CD4-positive, alpha-beta T cell treated with Interferon gamma for 1 hour (primary cell): ENCODE results near the gene PRR13.
A peak's percentile ranks its signal among the peaks of the same experiment; 100 is the strongest.
"Not testable (repeated sequence)": the region's sequence is repeated elsewhere in the genome, so short reads cannot be mapped to it uniquely, and the experiment has no call there.

Experiments
- DNase-seq: peaks from one replicate; pipeline ENCODE4 v3.0.0-alpha.2; 2020

The PRR13 gene, protein sequence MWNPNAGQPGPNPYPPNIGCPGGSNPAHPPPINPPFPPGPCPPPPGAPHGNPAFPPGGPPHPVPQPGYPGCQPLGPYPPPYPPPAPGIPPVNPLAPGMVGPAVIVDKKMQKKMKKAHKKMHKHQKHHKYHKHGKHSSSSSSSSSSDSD

GRCh38 chr12:53441040-53441833, at the start of gene PRR13:
TSS of gene PRR13 (plus strand) at chr12:53441734. CDS start at chr12:53442715, 981 bp downstream.
- DNase-seq, result peak; percentile 98

GRCh38 chr12:53399896-53400295, 41.6 kb upstream of the PRR13 start:
- no peak for DNase-seq

GRCh38 chr12:53402351-53402750, 39.2 kb upstream of the PRR13 start:
- DNase-seq, result not testable (repeated sequence)

- DNase-seq, result no peak
Observed at GRCh38 chr12:53402871-53403270, 38.7 kb upstream of the PRR13 start.

- DNase-seq, result no peak
Observed at GRCh38 chr12:53410951-53411350, 30.6 kb upstream of the PRR13 start.

DNA sequence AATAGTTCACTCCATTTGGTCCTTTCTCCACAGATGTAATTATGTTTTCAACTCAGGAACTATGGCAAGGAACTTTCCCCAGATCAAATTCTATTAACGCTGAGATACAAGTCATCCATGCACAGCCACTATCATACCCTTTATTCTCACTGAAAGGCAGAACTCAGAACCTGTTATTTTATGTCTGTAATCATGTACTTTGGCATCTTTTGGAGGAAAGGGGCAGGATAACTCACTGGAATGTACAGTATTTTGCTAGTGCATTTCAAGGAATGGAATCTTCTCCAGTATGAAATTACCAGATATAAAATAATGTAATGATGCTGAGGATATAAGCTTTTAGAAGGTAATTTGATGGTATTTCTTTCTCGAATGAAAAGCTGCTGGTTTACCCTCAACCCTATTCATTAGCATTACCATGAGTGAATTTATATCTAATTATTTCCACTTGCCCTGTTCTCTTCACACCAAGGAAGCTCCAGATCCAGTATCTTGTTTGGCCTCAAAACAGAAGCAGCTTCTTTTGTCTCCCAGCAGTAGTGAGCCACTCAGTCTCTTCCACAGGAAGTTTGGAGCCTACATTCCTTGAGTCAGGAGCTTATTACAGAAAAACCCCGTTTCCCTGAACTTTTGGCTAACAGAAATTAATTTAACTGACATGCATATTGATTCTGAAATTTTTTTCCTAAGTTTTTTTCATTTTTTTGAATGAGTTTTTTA, 27.9 kb upstream of the PRR13 start:
- no peak for DNase-seq

DNA sequence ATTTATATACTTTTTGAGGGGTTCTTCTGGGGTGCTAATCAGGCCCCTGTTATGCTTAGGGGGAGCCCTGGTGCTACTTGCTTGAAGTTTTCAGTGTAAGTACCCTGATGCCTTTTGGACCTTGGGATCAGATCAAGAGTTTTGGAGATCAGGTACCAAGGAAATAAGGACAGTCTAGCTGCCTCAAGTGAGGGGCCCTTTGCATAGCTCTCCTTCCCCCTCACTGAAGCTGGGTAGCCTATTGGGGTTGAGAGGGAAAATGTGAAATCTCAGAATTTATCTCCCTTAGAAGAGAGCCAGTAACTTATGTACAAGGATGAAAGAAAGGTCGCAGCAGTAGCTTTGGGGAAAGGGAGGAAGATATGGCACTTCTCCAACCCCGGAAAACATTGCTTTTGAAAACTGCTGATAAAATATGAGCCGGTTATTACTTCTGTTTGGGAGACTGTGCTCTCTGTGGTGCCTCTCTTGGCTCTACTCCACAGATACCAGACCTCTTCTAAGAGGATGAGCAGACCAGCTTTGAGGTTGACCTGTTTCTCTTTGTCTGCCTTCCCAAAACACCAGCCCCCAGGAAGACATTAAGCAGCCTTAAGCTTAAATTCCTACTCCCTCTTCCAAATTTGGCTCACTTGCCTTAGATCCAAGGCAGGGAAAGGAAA, 26.6 kb upstream of the PRR13 start:
- DNase-seq, result no peak

GRCh38 chr12:53415752-53416389, 25.7 kb upstream of the PRR13 start:
- not testable (repeated sequence) for DNase-seq

DNA sequence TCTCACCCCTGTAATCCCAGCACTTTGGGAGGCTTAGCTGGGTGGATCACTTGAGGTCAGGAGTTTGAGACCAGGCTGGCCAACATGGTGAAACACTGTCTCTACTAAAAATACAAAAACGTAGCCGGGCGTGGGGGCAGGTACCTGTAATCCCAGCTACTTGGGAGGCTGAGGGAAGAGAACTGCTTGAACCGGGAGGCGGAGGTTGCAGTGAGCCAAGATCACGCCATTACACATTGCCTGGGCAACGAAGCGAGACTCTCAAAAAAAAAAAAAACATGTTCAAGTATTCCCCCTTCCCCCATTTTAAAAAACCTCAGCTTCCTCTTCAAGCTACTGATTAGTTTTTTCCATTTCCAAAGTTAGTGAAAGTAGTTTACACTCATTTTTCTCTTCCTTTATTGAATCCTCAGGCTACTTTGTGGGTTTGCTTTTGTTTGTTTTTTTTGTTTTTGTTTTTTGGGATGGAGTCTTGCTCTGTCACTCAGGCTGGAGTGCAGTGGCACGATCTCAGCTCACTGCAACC, 24.2 kb upstream of the PRR13 start:
- not testable (repeated sequence) for DNase-seq

DNA sequence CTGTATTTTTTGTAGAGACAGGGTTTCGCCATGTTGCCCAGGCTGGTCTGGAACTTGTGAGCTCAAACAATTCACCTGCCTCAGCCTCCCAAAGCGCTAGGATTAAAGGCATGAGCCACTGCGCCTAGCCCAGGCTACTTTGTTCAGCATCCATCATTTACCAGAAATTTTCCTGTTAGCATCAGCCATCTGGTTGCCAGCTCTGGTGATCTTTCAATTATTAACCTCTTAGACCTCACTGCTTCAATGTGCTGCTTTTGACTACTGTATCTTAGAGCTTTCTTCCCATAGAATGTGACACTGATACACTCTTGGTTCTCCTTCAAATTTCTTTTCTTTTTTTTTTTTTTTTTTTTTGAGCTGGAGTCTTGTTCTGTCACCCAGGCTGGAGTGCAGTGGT, 23.3 kb upstream of the PRR13 start:
- DNase-seq, result no peak

- DNase-seq, result no peak
Observed at GRCh38 chr12:53419756-53420155, 21.8 kb upstream of the PRR13 start.

DNA sequence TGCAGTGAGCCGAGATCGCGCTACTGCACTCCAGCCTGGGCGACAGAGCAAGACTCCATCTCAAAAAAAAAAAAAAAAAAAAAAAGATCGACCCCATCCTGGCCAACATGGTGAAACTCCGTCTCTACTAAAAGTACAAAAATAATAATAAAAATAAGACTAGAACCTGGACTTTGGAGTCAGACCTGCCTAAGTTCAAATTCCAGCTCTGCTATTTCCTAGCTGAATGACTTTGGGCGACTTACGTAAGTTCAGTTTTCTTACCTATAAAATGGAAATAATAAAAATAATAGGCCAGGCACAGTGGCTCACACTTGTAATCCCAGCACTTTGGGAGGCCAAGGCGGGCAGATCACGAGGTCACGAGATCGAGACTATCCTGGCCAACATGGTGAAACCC, 19.3 kb upstream of the PRR13 start:
- DNase-seq, result not testable (repeated sequence)

DNA sequence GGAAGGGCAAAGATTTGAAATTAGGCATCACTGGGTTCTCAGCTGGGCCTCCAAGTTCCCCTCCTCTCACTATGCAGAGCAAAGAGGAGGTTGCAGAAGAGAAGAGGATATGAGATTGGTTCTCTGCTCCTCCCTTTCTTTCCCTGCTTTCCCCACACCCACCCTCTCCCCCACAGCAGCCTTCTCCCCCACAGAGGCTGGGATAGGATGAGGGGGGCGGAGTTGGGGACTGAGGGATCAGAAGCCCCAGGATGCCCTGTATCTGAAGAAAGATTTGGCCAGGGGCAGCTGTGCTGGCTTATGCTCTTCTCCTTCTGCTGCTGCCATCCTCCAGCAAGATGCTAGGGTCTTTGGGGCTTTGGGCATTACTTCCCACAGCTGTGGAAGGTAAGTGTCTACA, 17.9 kb upstream of the PRR13 start, which contains the start of gene AMHR2:
AMHR2 (plus strand) TSS at position 259 of the 400 bp plus-strand sequence; CDS start at position 339, 80 bp downstream.
- DNase-seq, result no peak

DNA sequence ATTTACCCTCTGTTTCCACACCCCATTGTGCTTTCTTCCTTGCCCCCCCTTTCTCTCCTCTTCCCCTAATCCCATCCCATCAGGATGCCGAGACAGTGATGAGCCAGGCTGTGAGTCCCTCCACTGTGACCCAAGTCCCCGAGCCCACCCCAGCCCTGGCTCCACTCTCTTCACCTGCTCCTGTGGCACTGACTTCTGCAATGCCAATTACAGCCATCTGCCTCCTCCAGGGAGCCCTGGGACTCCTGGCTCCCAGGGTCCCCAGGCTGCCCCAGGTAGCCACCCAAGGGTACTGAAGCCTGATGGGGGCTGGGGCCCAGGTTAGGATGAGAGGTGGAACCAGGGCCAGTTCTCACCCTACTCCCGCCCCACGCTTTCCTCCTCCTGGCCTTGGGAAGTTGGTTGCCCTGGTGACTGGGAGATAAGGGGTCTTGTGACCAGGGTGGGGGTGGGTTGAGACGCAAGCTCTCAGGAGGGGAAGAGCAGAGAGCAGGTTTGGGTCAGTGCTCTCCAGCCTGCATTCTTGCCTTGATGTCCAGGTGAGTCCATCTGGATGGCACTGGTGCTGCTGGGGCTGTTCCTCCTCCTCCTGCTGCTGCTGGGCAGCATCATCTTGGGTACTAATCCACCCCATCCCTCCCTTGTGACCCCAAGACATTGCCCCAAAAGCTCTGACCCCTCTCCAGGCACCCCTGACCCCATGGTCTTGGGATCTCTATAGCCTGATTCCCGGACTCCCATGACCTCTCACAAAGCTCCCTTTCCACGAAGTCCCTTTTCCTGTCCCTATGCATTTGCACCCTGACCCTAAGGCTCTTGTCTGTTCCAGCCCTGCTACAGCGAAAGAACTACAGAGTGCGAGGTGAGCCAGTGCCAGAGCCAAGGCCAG, 16.7 kb upstream of the PRR13 start:
- DNase-seq, result no peak

DNA sequence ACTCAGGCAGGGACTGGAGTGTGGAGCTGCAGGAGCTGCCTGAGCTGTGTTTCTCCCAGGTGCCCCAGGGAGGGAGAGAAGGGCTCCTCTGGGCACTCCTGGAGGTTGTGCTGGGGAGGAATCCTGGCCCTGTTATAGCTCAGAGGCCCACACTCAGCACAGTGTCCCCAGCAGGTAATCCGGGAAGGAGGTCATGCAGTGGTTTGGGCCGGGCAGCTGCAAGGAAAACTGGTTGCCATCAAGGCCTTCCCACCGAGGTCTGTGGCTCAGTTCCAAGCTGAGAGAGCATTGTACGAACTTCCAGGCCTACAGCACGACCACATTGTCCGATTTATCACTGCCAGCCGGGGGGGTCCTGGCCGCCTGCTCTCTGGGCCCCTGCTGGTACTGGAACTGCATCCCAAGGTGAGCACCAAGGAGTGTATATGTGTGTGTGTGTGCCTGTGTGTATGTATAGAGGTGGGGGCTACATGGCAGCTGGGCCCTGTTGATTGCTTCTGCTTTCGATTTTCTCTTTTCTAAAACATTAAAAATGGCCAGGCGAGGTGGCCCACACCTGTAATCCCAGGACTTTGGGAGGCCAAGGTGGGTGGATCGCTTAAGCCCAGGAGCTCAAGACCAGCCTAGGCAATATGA, 15.9 kb upstream of the PRR13 start:
- DNase-seq, result no peak

GRCh38 chr12:53427905-53428594, 13.5 kb upstream of the PRR13 start:
- DNase-seq, result no peak

DNA sequence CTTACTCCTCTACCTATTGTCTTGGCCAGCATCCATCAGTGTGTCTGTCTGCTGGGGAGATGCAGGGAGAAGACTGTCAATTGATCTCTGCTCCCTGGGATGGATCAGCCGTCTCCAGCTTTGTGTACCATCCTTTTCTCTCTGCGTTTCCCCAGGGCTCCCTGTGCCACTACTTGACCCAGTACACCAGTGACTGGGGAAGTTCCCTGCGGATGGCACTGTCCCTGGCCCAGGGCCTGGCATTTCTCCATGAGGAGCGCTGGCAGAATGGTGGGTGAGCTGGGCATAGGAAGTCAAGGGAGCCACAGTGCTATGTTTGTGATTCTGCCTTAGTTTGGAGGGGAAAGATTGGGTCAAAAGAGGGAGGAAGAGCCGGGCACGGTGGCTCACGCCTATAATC, 12.8 kb upstream of the PRR13 start:
- DNase-seq, result no peak

DNA sequence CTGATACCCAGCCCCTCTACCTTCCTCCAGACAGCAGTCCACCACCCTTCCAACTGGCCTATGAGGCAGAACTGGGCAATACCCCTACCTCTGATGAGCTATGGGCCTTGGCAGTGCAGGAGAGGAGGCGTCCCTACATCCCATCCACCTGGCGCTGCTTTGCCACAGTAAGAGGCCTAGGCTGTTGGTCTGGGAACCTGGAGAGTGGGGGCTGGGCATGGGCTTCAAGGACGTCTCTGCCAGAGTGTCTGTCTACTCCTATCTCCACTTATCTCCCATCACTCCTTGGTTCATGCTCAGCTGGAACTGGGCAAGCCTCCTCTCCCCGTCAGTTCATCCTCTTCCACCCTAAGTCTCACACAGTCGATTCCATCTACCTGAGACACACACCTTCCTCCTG, 11.4 kb upstream of the PRR13 start:
- no peak for DNase-seq

- no peak for DNase-seq
Observed at GRCh38 chr12:53431187-53431586, 10.3 kb upstream of the PRR13 start.

DNA sequence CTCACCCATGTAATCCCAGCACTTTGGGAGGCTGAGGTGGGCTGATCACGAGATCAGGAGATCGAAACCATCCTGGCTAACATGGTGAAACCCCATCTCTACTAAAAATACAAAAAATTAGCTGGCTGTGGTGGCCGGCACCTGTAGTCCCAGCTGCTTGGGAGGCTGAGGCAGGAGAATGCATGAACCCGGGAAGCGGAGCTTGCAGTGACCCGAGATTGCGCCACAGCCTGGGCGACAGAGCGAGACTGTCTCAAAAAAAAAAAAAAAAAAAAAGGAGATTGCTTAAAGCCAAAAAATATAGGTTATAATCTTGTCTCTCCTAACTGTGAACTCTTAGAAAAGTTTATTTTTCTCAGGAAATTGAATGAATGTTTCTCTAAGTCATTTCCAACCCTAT, 6.2 kb upstream of the PRR13 start:
- not testable (repeated sequence) for DNase-seq
